ENCODE results near the gene NSD2. TPM values are rescaled to one million over a fixed set of nuclear protein-coding genes. Genes with fewer than 3 reads are reported as not detected.
"Not testable (repeated sequence)": the region's sequence is repeated elsewhere in the genome, so short reads cannot be mapped to it uniquely, and the experiment has no call there.

NSD2 gene
- total RNA-seq, 1 donor from 2014 or later, result 42.7 TPM

- ATAC-seq, result no peak
Measured at GRCh38 chr4:1985780-1986577, 114.8 kb downstream of the NSD2 start.

- ATAC-seq, result no peak
Measured at GRCh38 chr4:1986578-1987210, 115.5 kb downstream of the NSD2 start.

GRCh38 chr4:1987296-1987695 lies 116.1 kb downstream of the NSD2 start:
- ATAC-seq, result no peak

- ATAC-seq, result no peak
Measured at GRCh38 chr4:1987721-1988326, 116.6 kb downstream of the NSD2 start.

GRCh38 chr4:1988327-1988724 lies 117.1 kb downstream of the NSD2 start:
- ATAC-seq, result no peak

GRCh38 chr4:1989533-1990347 lies 118.5 kb downstream of the NSD2 start:
- ATAC-seq, result no peak

- ATAC-seq, result no peak
Measured at GRCh38 chr4:1990348-1990645, 119.1 kb downstream of the NSD2 start.

GRCh38 chr4:1990676-1991075 lies 119.5 kb downstream of the NSD2 start:
- ATAC-seq, result no peak

GRCh38 chr4:1991087-1991486 lies 119.9 kb downstream of the NSD2 start:
- ATAC-seq, result no peak

- peak; percentile 76 for ATAC-seq
Measured at GRCh38 chr4:1991596-1992434, 120.6 kb downstream of the NSD2 start.

GRCh38 chr4:1992468-1993168 lies 121.4 kb downstream of the NSD2 start:
- peak; percentile 16 for ATAC-seq

GRCh38 chr4:1993169-1993516 lies 122.0 kb downstream of the NSD2 start:
- ATAC-seq, result no peak

GRCh38 chr4:1993718-1994516 lies 122.7 kb downstream of the NSD2 start:
- ATAC-seq, result not testable (repeated sequence)

- no peak for ATAC-seq
Measured at GRCh38 chr4:1994938-1995337, 123.7 kb downstream of the NSD2 start.

GRCh38 chr4:1996866-1997611 lies 125.8 kb downstream of the NSD2 start:
- peak; percentile 52 for ATAC-seq

GRCh38 chr4:1997712-1998111 lies 126.5 kb downstream of the NSD2 start:
- no peak for ATAC-seq

- ATAC-seq, result peak; percentile 87
Measured at GRCh38 chr4:1998296-1998695, 127.1 kb downstream of the NSD2 start.

- not testable (repeated sequence) for ATAC-seq
Measured at GRCh38 chr4:1999308-1999707, 128.1 kb downstream of the NSD2 start.

GRCh38 chr4:2003361-2003760 lies 132.2 kb downstream of the NSD2 start:
- not testable (repeated sequence) for ATAC-seq

GRCh38 chr4:2006367-2006766 lies 135.2 kb downstream of the NSD2 start:
- no peak for ATAC-seq
